NCI-H345 (cell line): ENCODE measurements around the gene CFAP298.
"Not testable (repeated sequence)": the region's sequence is repeated elsewhere in the genome, so short reads cannot be mapped to it uniquely, and the experiment has no call there.

Experiments used
- DNase-seq: peaks from one replicate; lab custom pipeline; 2025; lab: John Stamatoyannopoulos, UW

Gene CFAP298

GRCh38 chr21:32612075-32612998, at the start of gene CFAP298:
Gene CFAP298 (minus strand): TSS chr21:32612377. CDS start chr21:32612243, 134 bp downstream.
- peak; percentile 92 for DNase-seq

GRCh38 chr21:32661026-32661782, 49.0 kb upstream of the CFAP298 start:
- not testable (repeated sequence) for DNase-seq

GRCh38 chr21:32658524-32658923, 46.3 kb upstream of the CFAP298 start:
- DNase-seq, result no peak

GRCh38 chr21:32653326-32653901, 41.2 kb upstream of the CFAP298 start:
- no peak for DNase-seq

- no peak for DNase-seq
Measured at GRCh38 chr21:32648165-32648564, 36.0 kb upstream of the CFAP298 start.

GRCh38 chr21:32645261-32646182, 33.3 kb upstream of the CFAP298 start:
- no peak for DNase-seq

GRCh38 chr21:32641710-32642698, 29.8 kb upstream of the CFAP298 start:
- no peak for DNase-seq

- DNase-seq, result no peak
Measured at GRCh38 chr21:32626621-32627196, 14.5 kb upstream of the CFAP298 start.

- not testable (repeated sequence) for DNase-seq
Measured at GRCh38 chr21:32618218-32618617, 6.0 kb upstream of the CFAP298 start.

- no peak for DNase-seq
Measured at GRCh38 chr21:32613436-32614043, 1.4 kb upstream of the CFAP298 start.

- no peak for DNase-seq
Measured at GRCh38 chr21:32612999-32613337, 791 bp upstream of the CFAP298 start.

GRCh38 chr21:32611471-32611997, 643 bp downstream of the CFAP298 start:
- DNase-seq, result peak; percentile 30

GRCh38 chr21:32610940-32611339, 1.2 kb downstream of the CFAP298 start:
- not testable (repeated sequence) for DNase-seq

- DNase-seq, result no peak
Measured at GRCh38 chr21:32608851-32609250, 3.3 kb downstream of the CFAP298 start.

GRCh38 chr21:32605469-32605868, 6.7 kb downstream of the CFAP298 start:
- no peak for DNase-seq

GRCh38 chr21:32604464-32604863, 7.7 kb downstream of the CFAP298 start:
- DNase-seq, result peak; percentile 97

- DNase-seq, result peak; percentile 26
Measured at GRCh38 chr21:32603131-32603530, 9.0 kb downstream of the CFAP298 start.

- DNase-seq, result no peak
Measured at GRCh38 chr21:32602099-32602498, 10.1 kb downstream of the CFAP298 start.

GRCh38 chr21:32599526-32599925, 12.7 kb downstream of the CFAP298 start:
- DNase-seq, result peak; percentile 82
